ENCODE data around the gene ZNF26. TPM values are rescaled to one million over a fixed set of nuclear protein-coding genes. Genes with fewer than 3 reads are reported as not detected.

Gene ZNF26
- total and polyA plus RNA-seq, 2 donors (not counting 1 experiment from before 2014, with no cell fraction given), result 36.0 to 38.3 TPM

GRCh38 chr12:132950844-132951535 lies 35.2 kb upstream of the ZNF26 start:
- Histone ChIP-seq H3K27ac (ENCODE audit: low read length in 2 of 2) (no peak overlapping the region), H4K20me1 (ENCODE audit: control insufficient read depth, insufficient read depth, low read length, poor library complexity, severe bottlenecking) (peaks cover 20% of the 10 kb centered on the region), H3K79me2 (ENCODE audit: control insufficient read depth, insufficient read depth, low read length) (peaks cover 93% of the 10 kb centered on the region), H2AFZ (ENCODE audit: insufficient read depth, low read depth, low read length, poor library complexity, severe bottlenecking) (no peak overlapping the region), H3K4me1 (ENCODE audit: control insufficient read depth in 2 of 2, insufficient read depth in 2 of 2, low read length in 2 of 2) (peaks cover 11 to 12% of the 10 kb centered on the region in 2 donors), H3K4me3 (ENCODE audit: control extremely low read depth in 1 of 5, extremely low read depth in 1 of 5, insufficient read depth in 1 of 5, low read depth in 2 of 5, low read length in 4 of 5) (no peak overlapping the region), H3K9ac (ENCODE audit: low read length) (no peak overlapping the region), H3K36me3 (replicated peaks in 1 of 2; ENCODE audit: control extremely low read depth in 1 of 2, control insufficient read depth in 1 of 2, extremely low read depth in 1 of 2, insufficient read depth in 2 of 2, low read length in 1 of 2) (peaks cover 0 to 21% of the 10 kb centered on the region in 2 experiments), H3K27me3 (replicated peaks in 1 of 4; ENCODE audit: control extremely low read depth in 1 of 4, control insufficient read depth in 3 of 4, insufficient read depth in 4 of 4, low read length in 3 of 4) (no peaks in the 10 kb centered on the region), H3K9me3 (ENCODE audit: control extremely low read depth in 1 of 3, control insufficient read depth in 2 of 3, insufficient read depth in 1 of 3, low read length in 2 of 3) (peaks cover 5 to 64% (median 7%) of the 10 kb centered on the region in 3 donors), H3K4me2 (replicated peaks; ENCODE audit: low read depth, low read length, poor library complexity, severe bottlenecking) (no peak overlapping the region)
- Mint-ChIP-seq H3K27ac (no peak overlapping the region), H3K27me3 (no peaks in the 10 kb centered on the region), H3K9me3 (ENCODE audit: insufficient read depth) (peaks cover 2% of the 10 kb centered on the region), H3K4me3 (no peak overlapping the region), H3K4me1 (peaks cover 18% of the 10 kb centered on the region)
- no peak for DNase-seq
- POLR2A ChIA-PET, result no interaction called here
- intact Hi-C loops (cut with micrococcal nuclease), result no loop called here
- WGBS (ENCODE audit: insufficient coverage), result 97% methylated on average over 27 of the region's 27 CpGs
- TF ChIP-seq EZH2 (IDR thresholded peaks at IDR 0.05; ENCODE audit: borderline replicate concordance, insufficient read depth, low read depth, low read length, poor library complexity, severe bottlenecking) (no peak), CTCF (IDR thresholded peaks at IDR 0.05) (no peak)
- ATAC-seq (ENCODE audit: low read depth), result no peak
- CTCF ChIA-PET, result no interaction called here

- WGBS (ENCODE audit: insufficient coverage), result over 99% methylated on average over 8 of the region's 8 CpGs
- Mint-ChIP-seq H3K4me3 (no peak overlapping the region), H3K27me3 (no peaks in the 10 kb centered on the region), H3K9me3 (ENCODE audit: insufficient read depth) (peaks cover 2% of the 10 kb centered on the region), H3K4me1 (peaks cover 22% of the 10 kb centered on the region), H3K27ac (no peak overlapping the region)
- no peak for TF ChIP-seq EZH2 (IDR thresholded peaks at IDR 0.05; ENCODE audit: borderline replicate concordance, insufficient read depth, low read depth, low read length, poor library complexity, severe bottlenecking)
- Histone ChIP-seq H4K20me1 (ENCODE audit: control insufficient read depth, insufficient read depth, low read length, poor library complexity, severe bottlenecking) (peaks cover 20% of the 10 kb centered on the region), H3K9me3 (ENCODE audit: control extremely low read depth in 1 of 3, control insufficient read depth in 2 of 3, insufficient read depth in 1 of 3, low read length in 2 of 3) (peaks cover 5 to 57% (median 7%) of the 10 kb centered on the region in 3 donors), H3K79me2 (ENCODE audit: control insufficient read depth, insufficient read depth, low read length) (peaks cover 92% of the 10 kb centered on the region), H3K36me3 (replicated peaks in 1 of 2; ENCODE audit: control extremely low read depth in 1 of 2, control insufficient read depth in 1 of 2, extremely low read depth in 1 of 2, insufficient read depth in 2 of 2, low read length in 1 of 2) (peaks cover 0 to 18% of the 10 kb centered on the region in 2 experiments), H3K27ac (ENCODE audit: low read length in 2 of 2) (no peak overlapping the region), H3K9ac (ENCODE audit: low read length) (no peak overlapping the region), H3K4me3 (ENCODE audit: control extremely low read depth in 1 of 5, extremely low read depth in 1 of 5, insufficient read depth in 1 of 5, low read depth in 2 of 5, low read length in 4 of 5) (no peak overlapping the region), H3K4me1 (ENCODE audit: control insufficient read depth in 2 of 2, insufficient read depth in 2 of 2, low read length in 2 of 2) (peaks cover 11 to 14% of the 10 kb centered on the region in 2 donors), H3K4me2 (replicated peaks; ENCODE audit: low read depth, low read length, poor library complexity, severe bottlenecking) (no peak overlapping the region), H3K27me3 (replicated peaks in 1 of 4; ENCODE audit: control extremely low read depth in 1 of 4, control insufficient read depth in 3 of 4, insufficient read depth in 4 of 4, low read length in 3 of 4) (no peaks in the 10 kb centered on the region), H2AFZ (ENCODE audit: insufficient read depth, low read depth, low read length, poor library complexity, severe bottlenecking) (no peak overlapping the region)
- ATAC-seq (ENCODE audit: low read depth), result no peak
- intact Hi-C loops (cut with micrococcal nuclease), result no loop called here
- CTCF ChIA-PET, result no interaction called here
- POLR2A ChIA-PET, result no interaction called here
- no peak for DNase-seq
Measured at GRCh38 chr12:132951649-132952048, 34.5 kb upstream of the ZNF26 start.

Data from B cell (primary cell).